ENCODE data around the gene EBF4.

The EBF4 gene

DNA sequence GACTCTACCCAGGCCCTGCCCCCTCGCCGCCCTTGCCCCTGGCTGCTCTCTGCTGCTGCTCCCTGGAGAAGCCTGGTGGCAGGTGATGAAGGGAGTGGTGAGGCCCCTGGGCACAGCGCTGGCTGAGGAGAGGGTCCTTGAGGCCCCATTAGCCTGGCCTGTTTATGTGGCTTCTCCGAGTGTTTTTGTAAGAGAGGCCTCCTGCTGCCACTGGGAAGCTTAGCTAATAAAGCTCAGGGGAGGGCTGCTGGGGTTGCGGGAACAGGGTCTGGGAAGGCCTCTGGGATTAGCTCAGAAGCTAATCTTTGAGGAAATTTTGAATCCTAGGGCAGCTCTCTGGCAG is 15.5 kb downstream of the EBF4 start:
- Histone ChIP-seq H3K36me3 (ENCODE audit: low read length) (no peaks in the 10 kb centered on the region), H3K27ac (ENCODE audit: low read depth, low read length) (no peak overlapping the region), H3F3A (ENCODE audit: insufficient read depth) (no peaks in the 10 kb centered on the region), H3K9me2 (replicated peaks; ENCODE audit: insufficient read depth, low read length) (no peaks in the 10 kb centered on the region), H3K4me2 (ENCODE audit: low read depth, low read length, poor library complexity, severe bottlenecking) (no peak overlapping the region), H3K9me3 (ENCODE audit: insufficient read depth, low read length) (no peaks in the 10 kb centered on the region), H3K9ac (ENCODE audit: low read length) (no peak overlapping the region), H4K20me1 (ENCODE audit: low read depth, low read length) (no peaks in the 10 kb centered on the region), H2AFZ (ENCODE audit: low read depth, low read length, severe bottlenecking) (no peak overlapping the region), H3K79me2 (ENCODE audit: insufficient read depth, low read length) (no peaks in the 10 kb centered on the region), H3K27me3 (ENCODE audit: low read length) (no peaks in the 10 kb centered on the region), H3K4me3 (ENCODE audit: insufficient read depth, low read length, poor library complexity, severe bottlenecking) (no peak overlapping the region)
- no peak for TF ChIP-seq EZH2phosphoT487 (conservative IDR thresholded peaks at IDR 0.05; ENCODE audit: low read length)
- TF ChIP-seq, protein P1, sequence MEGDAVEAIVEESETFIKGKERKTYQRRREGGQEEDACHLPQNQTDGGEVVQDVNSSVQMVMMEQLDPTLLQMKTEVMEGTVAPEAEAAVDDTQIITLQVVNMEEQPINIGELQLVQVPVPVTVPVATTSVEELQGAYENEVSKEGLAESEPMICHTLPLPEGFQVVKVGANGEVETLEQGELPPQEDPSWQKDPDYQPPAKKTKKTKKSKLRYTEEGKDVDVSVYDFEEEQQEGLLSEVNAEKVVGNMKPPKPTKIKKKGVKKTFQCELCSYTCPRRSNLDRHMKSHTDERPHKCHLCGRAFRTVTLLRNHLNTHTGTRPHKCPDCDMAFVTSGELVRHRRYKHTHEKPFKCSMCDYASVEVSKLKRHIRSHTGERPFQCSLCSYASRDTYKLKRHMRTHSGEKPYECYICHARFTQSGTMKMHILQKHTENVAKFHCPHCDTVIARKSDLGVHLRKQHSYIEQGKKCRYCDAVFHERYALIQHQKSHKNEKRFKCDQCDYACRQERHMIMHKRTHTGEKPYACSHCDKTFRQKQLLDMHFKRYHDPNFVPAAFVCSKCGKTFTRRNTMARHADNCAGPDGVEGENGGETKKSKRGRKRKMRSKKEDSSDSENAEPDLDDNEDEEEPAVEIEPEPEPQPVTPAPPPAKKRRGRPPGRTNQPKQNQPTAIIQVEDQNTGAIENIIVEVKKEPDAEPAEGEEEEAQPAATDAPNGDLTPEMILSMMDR (IDR thresholded peaks at IDR 0.05; ENCODE audit: insufficient read depth, low read length, poor library complexity, severe bottlenecking) = no peak

- Histone ChIP-seq H3K36me3 (ENCODE audit: low read length) (no peaks in the 10 kb centered on the region), H3K9me3 (ENCODE audit: insufficient read depth, low read length) (no peaks in the 10 kb centered on the region), H2AFZ (ENCODE audit: low read depth, low read length, severe bottlenecking) (no peak overlapping the region), H3K9me2 (replicated peaks; ENCODE audit: insufficient read depth, low read length) (no peaks in the 10 kb centered on the region), H3K4me2 (ENCODE audit: low read depth, low read length, poor library complexity, severe bottlenecking) (no peak overlapping the region), H3K79me2 (ENCODE audit: insufficient read depth, low read length) (no peaks in the 10 kb centered on the region), H3K27me3 (ENCODE audit: low read length) (no peaks in the 10 kb centered on the region), H3K4me3 (ENCODE audit: insufficient read depth, low read length, poor library complexity, severe bottlenecking) (no peak overlapping the region), H3F3A (ENCODE audit: insufficient read depth) (no peaks in the 10 kb centered on the region), H3K9ac (ENCODE audit: low read length) (no peak overlapping the region), H4K20me1 (ENCODE audit: low read depth, low read length) (no peaks in the 10 kb centered on the region), H3K27ac (ENCODE audit: low read depth, low read length) (no peak overlapping the region)
- TF ChIP-seq EZH2phosphoT487 (conservative IDR thresholded peaks at IDR 0.05; ENCODE audit: low read length) = no peak
- TF ChIP-seq, protein P1 (IDR thresholded peaks at IDR 0.05; ENCODE audit: insufficient read depth, low read length, poor library complexity, severe bottlenecking) = no peak
Observed at GRCh38 chr20:2708665-2709064, 16.1 kb downstream of the EBF4 start.

DNA sequence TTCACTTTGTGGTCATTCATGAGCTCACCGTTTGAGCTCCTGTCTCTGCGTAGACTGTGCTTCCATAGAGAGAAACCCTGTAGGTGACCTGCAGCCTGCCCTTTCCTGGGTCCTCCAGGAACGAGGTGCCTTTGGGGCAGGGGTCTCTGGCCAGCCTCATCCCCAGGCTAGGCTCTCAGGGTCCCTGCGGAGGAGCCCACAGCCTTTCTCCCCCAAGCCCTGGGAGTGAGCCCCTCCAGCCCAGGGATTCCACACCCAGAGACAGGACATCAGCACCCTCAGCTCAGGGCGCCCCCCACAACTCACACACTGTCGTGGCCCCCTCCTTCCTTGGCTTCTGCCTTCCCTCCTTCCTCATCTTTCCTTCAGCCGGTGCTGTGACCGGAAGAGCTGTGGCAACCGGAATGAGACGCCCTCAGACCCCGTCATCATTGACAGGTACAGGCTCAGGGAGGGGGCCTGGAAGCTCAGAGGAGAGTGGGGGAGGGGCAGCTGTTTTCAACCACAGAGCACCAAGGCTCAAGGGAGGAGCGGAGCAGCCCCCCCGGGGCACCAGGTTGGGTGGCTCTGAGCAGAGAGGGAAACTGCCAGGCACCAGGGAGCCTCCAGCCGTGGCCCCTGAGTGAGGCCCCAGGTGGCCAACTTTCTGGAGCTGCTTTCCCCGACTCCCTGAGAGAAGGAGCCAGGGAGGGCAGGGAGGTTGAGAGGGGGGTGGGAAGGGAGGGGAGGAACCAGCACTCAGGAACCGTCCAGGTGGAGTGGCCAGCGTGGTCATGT is 16.8 kb downstream of the EBF4 start:
- TF ChIP-seq, protein P1 (IDR thresholded peaks at IDR 0.05; ENCODE audit: insufficient read depth, low read length, poor library complexity, severe bottlenecking) = no peak
- TF ChIP-seq EZH2phosphoT487 (conservative IDR thresholded peaks at IDR 0.05; ENCODE audit: low read length) = no peak
- no peaks in the 10 kb centered on the region for H4K20me1 ChIP-seq (ENCODE audit: low read depth, low read length)
- no peak overlapping the region for H3K9ac ChIP-seq (ENCODE audit: low read length)
- H3K36me3 ChIP-seq (ENCODE audit: low read length) = no peaks in the 10 kb centered on the region
- no peak overlapping the region for H3K27ac ChIP-seq (ENCODE audit: low read depth, low read length)
- no peak overlapping the region for H2AFZ ChIP-seq (ENCODE audit: low read depth, low read length, severe bottlenecking)
- H3K79me2 ChIP-seq (ENCODE audit: insufficient read depth, low read length) = no peaks in the 10 kb centered on the region
- H3K27me3 ChIP-seq (ENCODE audit: low read length) = no peaks in the 10 kb centered on the region
- H3K4me2 ChIP-seq (ENCODE audit: low read depth, low read length, poor library complexity, severe bottlenecking) = no peak overlapping the region
- no peaks in the 10 kb centered on the region for H3F3A ChIP-seq (ENCODE audit: insufficient read depth)
- H3K9me3 ChIP-seq (ENCODE audit: insufficient read depth, low read length) = no peaks in the 10 kb centered on the region
- H3K4me3 ChIP-seq (ENCODE audit: insufficient read depth, low read length, poor library complexity, severe bottlenecking) = no peak overlapping the region
- H3K9me2 ChIP-seq (replicated peaks; ENCODE audit: insufficient read depth, low read length) = no peaks in the 10 kb centered on the region

Data from SU-DHL-6 (cell line).